ENCODE results near the gene TASOR.
"Not testable (repeated sequence)": the region's sequence is repeated elsewhere in the genome, so short reads cannot be mapped to it uniquely, and the experiment has no call there.

Gene TASOR

GRCh38 chr3:56683122-56683817, at the start of gene TASOR:
Gene TASOR, minus strand, starts transcription at chr3:56683265. Its CDS starts 259 bp downstream, at chr3:56683006.
- in situ Hi-C loops (cut with HindIII; ENCODE audit: low sequenced_read_pairs) = no loop called here

GRCh38 chr3:56732109-56732508, 49.0 kb upstream of the TASOR start:
- in situ Hi-C loops (cut with HindIII; ENCODE audit: low sequenced_read_pairs) = no loop called here

GRCh38 chr3:56725175-56725574, 42.1 kb upstream of the TASOR start:
- in situ Hi-C loops (cut with HindIII; ENCODE audit: low sequenced_read_pairs) = no loop called here

- in situ Hi-C loops (cut with HindIII; ENCODE audit: low sequenced_read_pairs) = no loop called here
Observed at GRCh38 chr3:56724676-56725075, 41.6 kb upstream of the TASOR start.

- in situ Hi-C loops (cut with HindIII; ENCODE audit: low sequenced_read_pairs) = no loop called here
Observed at GRCh38 chr3:56720849-56721248, 37.8 kb upstream of the TASOR start.

GRCh38 chr3:56718809-56719208, 35.7 kb upstream of the TASOR start:
- in situ Hi-C loops (cut with HindIII; ENCODE audit: low sequenced_read_pairs) = not testable (repeated sequence)

- in situ Hi-C loops (cut with HindIII; ENCODE audit: low sequenced_read_pairs) = no loop called here
Observed at GRCh38 chr3:56711344-56711743, 28.3 kb upstream of the TASOR start.

- in situ Hi-C loops (cut with HindIII; ENCODE audit: low sequenced_read_pairs) = not testable (repeated sequence)
Observed at GRCh38 chr3:56707412-56707811, 24.3 kb upstream of the TASOR start.

GRCh38 chr3:56706629-56707028, 23.6 kb upstream of the TASOR start:
- in situ Hi-C loops (cut with HindIII; ENCODE audit: low sequenced_read_pairs) = no loop called here

GRCh38 chr3:56704706-56705105, 21.6 kb upstream of the TASOR start:
- in situ Hi-C loops (cut with HindIII; ENCODE audit: low sequenced_read_pairs) = no loop called here

GRCh38 chr3:56702490-56703315, 19.6 kb upstream of the TASOR start:
- in situ Hi-C loops (cut with HindIII; ENCODE audit: low sequenced_read_pairs) = no loop called here

- in situ Hi-C loops (cut with HindIII; ENCODE audit: low sequenced_read_pairs) = no loop called here
Observed at GRCh38 chr3:56700151-56700550, 17.1 kb upstream of the TASOR start.

GRCh38 chr3:56694867-56695683, 12.0 kb upstream of the TASOR start:
- in situ Hi-C loops (cut with HindIII; ENCODE audit: low sequenced_read_pairs) = no loop called here

- in situ Hi-C loops (cut with HindIII; ENCODE audit: low sequenced_read_pairs) = no loop called here
Observed at GRCh38 chr3:56693750-56694149, 10.7 kb upstream of the TASOR start.

- in situ Hi-C loops (cut with HindIII; ENCODE audit: low sequenced_read_pairs) = not testable (repeated sequence)
Observed at GRCh38 chr3:56692520-56693433, 9.7 kb upstream of the TASOR start.

GRCh38 chr3:56692001-56692365, 8.9 kb upstream of the TASOR start:
- in situ Hi-C loops (cut with HindIII; ENCODE audit: low sequenced_read_pairs) = not testable (repeated sequence)

GRCh38 chr3:56691165-56692000, 8.3 kb upstream of the TASOR start:
- in situ Hi-C loops (cut with HindIII; ENCODE audit: low sequenced_read_pairs) = no loop called here

- in situ Hi-C loops (cut with HindIII; ENCODE audit: low sequenced_read_pairs) = no loop called here
Observed at GRCh38 chr3:56689303-56689702, 6.2 kb upstream of the TASOR start.

GRCh38 chr3:56688191-56688590, 5.1 kb upstream of the TASOR start:
- in situ Hi-C loops (cut with HindIII; ENCODE audit: low sequenced_read_pairs) = no loop called here

- in situ Hi-C loops (cut with HindIII; ENCODE audit: low sequenced_read_pairs) = no loop called here
Observed at GRCh38 chr3:56684029-56684428, 964 bp upstream of the TASOR start.
